ENCODE data around the gene MMP3.

DNA sequence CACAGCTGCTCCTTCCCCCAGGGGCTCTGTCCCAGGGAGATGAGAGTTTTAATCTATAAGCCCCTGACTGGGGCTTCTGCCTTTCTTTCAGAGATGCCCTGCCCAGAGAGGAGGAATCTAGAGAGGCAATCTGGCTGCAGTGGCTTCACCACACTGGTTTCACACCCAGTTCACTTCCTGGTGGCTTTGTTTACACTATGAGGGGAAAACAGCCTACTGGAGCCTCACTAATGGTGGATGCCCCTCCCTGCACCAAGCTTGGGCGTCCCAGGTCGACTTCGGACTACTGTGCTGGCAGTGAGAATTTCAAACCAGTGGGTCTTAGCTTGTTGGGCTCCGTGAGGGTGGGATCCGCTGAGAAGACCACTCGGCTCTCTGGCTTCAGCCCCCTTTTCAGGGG lies 23.9 kb downstream of the MMP3 start:
- TF ChIP-seq, protein P1, sequence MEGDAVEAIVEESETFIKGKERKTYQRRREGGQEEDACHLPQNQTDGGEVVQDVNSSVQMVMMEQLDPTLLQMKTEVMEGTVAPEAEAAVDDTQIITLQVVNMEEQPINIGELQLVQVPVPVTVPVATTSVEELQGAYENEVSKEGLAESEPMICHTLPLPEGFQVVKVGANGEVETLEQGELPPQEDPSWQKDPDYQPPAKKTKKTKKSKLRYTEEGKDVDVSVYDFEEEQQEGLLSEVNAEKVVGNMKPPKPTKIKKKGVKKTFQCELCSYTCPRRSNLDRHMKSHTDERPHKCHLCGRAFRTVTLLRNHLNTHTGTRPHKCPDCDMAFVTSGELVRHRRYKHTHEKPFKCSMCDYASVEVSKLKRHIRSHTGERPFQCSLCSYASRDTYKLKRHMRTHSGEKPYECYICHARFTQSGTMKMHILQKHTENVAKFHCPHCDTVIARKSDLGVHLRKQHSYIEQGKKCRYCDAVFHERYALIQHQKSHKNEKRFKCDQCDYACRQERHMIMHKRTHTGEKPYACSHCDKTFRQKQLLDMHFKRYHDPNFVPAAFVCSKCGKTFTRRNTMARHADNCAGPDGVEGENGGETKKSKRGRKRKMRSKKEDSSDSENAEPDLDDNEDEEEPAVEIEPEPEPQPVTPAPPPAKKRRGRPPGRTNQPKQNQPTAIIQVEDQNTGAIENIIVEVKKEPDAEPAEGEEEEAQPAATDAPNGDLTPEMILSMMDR (conservative IDR thresholded peaks at IDR 0.05), result no peak
- no peak for TF ChIP-seq ZFX (IDR thresholded peaks at IDR 0.05)

All from C4-2B (cell line).